Endometrial microvascular endothelial cells (primary cell): ENCODE results near the gene EEF2K. TPM values are rescaled to one million over a fixed set of nuclear protein-coding genes. Genes with fewer than 3 reads are reported as not detected.

Experiments used
- in situ Hi-C: cut with HindIII; loops from 2 replicates; pipeline ENCODE4 v1.10.0; 2017; ENCODE audit warnings: low sequenced_read_pairs, low pct_unique_long_range_greater_than_20kb; ENCODE audit errors: inconsistent ontology term
- total RNA-seq: library from RNA; depleted of rRNA; stranded (reverse); fragments of >200 nt; gene quantifications from one replicate; pipeline ENCODE4 v1.2.3, GENCODE V29; 2015; ENCODE audit errors: inconsistent ontology term

EEF2K gene
- total RNA-seq, 1 donor from 2014 or later: 23.9 TPM

DNA sequence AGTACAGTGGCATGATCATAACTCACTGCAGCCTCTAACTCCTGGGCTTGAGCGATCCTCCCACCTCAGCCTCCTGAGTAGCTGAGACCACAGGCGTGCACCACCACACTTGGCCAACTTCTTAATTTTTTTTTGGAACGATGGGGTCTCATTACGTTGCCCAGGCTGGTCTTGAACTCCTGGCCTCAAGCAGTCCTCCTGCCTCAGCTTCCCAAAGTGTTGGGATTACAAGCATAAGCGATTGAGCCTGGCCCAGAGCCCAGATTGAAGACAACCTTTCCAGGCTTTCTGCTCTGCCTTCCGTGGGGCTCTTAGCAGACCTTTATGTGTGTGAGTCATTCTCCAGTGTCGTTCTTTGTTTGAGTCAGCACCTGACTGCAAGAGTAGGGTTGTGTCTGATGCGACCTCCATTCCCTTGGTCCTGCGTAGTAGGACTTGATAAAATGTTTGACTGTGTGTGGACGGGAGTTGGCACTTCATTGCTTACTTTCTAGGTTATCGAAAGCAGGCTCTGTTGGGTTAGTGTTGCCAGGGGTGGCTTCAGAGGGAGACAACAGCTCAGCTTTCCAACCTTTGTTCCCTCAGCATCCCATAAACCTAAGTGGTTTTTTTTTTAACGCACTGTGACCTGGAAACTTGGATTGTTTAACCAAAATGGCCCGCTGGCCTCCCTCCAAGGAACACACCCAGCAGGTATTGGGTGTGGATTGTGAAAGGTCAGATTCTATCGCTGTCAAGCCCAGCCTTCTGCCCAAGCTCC, 26.4 kb downstream of the EEF2K start:
- in situ Hi-C loops: no loop called here

- in situ Hi-C loops: no loop called here
Measured at GRCh38 chr16:22233037-22233372, 26.9 kb downstream of the EEF2K start.

DNA sequence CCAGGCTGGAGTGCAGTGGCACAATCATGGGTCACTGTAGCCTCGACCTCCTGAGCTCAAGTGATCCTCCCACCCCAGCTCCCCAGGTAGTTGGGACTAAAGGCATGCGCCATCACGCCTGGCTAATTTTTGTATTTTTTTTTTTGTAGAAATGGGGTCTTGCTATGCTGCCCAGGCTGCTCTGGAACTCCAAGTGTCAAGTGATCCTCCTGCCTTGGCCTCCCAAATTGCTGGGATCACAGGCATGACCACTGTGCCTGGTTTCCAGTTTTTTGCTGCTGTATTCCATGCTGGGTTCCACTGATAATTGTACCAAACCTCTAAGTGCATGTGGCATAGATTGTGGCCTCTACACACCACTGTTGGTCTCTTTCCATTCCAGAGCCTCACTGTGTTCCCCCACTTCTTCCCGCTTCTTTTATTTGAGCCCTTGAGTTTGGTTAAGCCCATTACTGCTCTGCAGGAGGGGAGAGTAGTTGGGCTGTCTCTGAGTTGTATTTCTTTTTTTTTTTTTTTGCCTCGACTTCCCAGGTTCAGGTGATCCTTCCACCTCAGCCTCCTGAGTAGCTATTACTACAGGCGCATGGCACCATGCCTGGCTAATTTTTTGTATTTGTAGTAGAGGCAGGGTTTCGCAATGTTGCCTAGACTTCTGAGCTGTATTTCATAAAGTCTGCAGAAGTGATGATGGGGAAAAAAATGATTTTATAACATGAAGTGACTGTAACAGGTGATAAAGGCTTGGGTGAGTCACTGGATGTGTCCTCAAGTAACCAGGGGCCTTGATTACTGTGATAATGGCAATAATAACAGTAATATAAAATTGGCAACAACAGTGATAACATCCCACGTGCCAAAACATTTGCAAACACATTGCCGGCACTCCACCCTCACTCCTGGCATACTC, 30.0 kb downstream of the EEF2K start:
- in situ Hi-C loops: no loop called here

- in situ Hi-C loops: no loop called here
Measured at GRCh38 chr16:22239131-22239805, 33.2 kb downstream of the EEF2K start.

- in situ Hi-C loops: no loop called here
Measured at GRCh38 chr16:22240023-22240710, 34.1 kb downstream of the EEF2K start.

DNA sequence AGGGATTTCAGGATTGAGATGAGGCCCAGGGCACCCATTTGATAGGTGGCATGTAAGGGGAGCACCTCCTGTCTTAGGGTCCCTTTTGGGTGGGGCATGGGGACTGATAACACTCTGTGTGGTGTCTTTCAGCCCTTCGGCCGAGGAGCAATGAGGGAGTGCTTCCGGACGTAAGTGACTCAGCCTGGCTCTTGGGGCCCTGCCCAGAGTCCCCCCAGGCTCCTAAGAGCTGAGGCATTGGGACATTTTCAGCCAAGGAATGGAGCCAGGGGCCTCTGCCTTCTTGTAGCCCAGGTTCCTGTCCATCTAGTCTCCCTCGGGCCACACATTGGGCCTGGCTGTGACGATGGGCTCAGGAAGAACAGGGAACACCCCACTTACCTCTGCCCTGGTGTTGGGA, 44.4 kb downstream of the EEF2K start:
- in situ Hi-C loops: loop anchor here (25.0 kb wide), 1 partner anchor 163 kb away; the partner anchor contains the start of gene VWA3A

GRCh38 chr16:22252317-22252716, 46.2 kb downstream of the EEF2K start:
- in situ Hi-C loops: loop anchor here (25.0 kb wide), 1 partner anchor 165 kb away; the partner anchor contains the start of gene VWA3A

DNA sequence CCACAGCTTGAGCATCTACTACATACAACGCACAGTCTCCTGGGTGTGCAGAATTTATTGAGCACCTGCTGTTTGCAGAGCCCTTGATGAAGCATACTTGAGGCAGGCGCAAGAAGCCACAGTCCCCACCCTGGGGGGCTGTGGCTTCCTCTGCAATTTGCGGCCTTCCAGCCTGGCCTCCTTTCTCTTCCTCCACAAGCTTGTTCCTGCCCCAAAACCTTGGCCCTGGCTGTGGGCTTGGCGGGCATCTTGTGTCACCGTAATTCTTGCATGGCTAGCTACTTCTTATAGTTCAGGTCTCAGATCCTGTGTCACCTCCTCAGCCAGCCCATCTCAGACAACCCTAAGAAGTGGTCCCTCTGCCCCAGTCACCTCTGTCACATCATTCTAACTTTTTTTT, 47.2 kb downstream of the EEF2K start:
- in situ Hi-C loops: loop anchor here (25.0 kb wide), 1 partner anchor 166 kb away; the partner anchor contains the start of gene VWA3A

- in situ Hi-C loops: loop anchor here (25.0 kb wide), 1 partner anchor 168 kb away; the partner anchor contains the start of gene VWA3A
Measured at GRCh38 chr16:22255335-22255734, 49.3 kb downstream of the EEF2K start.

- in situ Hi-C loops: loop anchor here (25.0 kb wide), 1 partner anchor 170 kb away; the partner anchor contains the start of gene VWA3A
Measured at GRCh38 chr16:22257440-22257839, 51.4 kb downstream of the EEF2K start.

GRCh38 chr16:22260490-22260889, 54.4 kb downstream of the EEF2K start:
- in situ Hi-C loops: loop anchor here (10.0 to 25.0 kb wide), 2 partner anchors 46 to 173 kb away; partner anchors contain the start of gene VWA3A

GRCh38 chr16:22262460-22262859, 56.4 kb downstream of the EEF2K start:
- in situ Hi-C loops: loop anchor here (10.0 to 25.0 kb wide), 2 partner anchors 48 to 175 kb away; partner anchors contain the start of gene VWA3A

DNA sequence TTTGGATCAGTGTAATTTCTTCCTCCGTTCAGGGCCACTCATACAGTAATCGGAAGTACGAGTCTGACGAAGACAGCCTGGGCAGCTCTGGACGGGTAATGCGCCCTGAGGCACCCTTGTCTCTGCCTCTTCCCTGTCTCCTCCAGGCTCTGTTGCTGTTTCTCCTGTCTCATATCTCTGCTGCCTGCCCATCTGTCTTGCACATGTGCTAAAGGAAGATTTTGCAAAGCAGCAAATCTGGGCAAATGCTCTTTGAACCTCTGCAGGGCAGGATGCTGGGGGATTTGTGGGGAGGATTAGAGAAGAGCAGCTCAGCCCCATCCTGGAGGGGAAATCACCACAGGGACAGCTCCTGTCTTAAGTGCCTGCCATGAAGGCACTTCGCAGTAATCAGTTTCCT, 58.7 kb downstream of the EEF2K start:
- in situ Hi-C loops: loop anchor here (10.0 to 25.0 kb wide), 2 partner anchors 50 to 177 kb away; partner anchors contain the start of gene VWA3A

DNA sequence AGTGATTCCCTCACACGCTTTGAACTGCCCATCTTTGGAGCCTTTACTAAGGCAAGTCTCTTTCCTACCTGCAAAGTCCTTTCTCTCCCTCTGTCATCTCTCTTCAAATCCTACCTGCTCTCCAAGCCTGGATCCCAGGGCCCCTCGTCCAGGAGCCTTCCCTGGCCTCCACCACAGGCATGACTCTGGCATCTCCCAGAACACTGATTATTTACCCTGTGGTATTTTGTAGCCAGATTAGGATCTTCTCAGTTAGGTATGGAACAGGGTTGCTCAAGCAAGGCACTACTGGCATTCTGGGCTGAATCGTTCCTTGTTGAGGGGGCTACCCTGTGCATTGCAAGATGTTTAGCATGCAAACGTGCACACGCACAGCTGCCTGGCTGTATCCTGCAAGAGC, 59.3 kb downstream of the EEF2K start:
- in situ Hi-C loops: loop anchor here (10.0 to 25.0 kb wide), 2 partner anchors 51 to 178 kb away; partner anchors contain the start of gene VWA3A

GRCh38 chr16:22266546-22266945, 60.5 kb downstream of the EEF2K start:
- in situ Hi-C loops: loop anchor here (10.0 to 25.0 kb wide), 2 partner anchors 52 to 179 kb away; partner anchors contain the start of gene VWA3A

DNA sequence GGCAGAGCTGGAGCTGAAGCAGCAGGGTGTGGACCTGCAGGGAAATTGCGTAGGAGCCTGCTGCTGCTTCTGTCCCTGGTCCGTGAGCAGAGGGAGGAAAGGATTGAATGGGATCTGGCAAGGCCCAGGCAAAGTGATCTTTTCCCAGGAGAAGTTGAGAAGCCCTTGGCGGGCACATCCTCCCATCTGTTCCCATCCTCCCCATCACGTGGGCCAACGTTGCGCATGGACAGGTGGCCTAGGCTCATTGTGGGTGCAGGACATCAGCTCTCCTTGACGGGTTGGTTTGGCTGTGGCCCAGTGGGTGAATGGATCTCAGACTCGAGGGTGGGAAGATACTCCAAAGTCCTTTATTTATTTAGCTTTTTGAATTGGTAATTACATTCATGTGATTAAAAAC, 61.7 kb downstream of the EEF2K start:
- in situ Hi-C loops: loop anchor here (10.0 to 25.0 kb wide), 2 partner anchors 53 to 180 kb away; partner anchors contain the start of gene VWA3A

DNA sequence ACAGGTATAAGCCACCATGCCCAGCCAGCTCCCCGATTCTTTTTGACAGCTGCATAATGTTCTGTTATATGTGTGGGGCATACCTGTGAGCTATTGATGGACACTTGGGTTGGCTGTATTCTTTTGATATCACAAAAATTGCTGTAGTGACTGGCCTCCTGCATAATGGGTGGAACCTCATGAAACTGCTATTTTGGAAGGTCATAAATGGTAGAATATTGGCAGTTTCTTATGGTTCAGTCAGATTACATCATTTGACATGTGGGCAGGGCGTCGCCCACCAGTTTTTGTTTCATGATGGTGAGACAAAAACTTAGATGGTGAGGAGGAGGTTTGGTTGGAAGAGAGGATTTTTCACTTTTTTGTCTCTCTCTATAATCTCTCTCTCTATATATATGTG, 64.4 kb downstream of the EEF2K start:
- in situ Hi-C loops: loop anchor here (25.0 kb wide), 1 partner anchor 183 kb away; the partner anchor contains the start of gene VWA3A
